ENCODE data around the gene TMEM18.

TMEM18 gene

DNA sequence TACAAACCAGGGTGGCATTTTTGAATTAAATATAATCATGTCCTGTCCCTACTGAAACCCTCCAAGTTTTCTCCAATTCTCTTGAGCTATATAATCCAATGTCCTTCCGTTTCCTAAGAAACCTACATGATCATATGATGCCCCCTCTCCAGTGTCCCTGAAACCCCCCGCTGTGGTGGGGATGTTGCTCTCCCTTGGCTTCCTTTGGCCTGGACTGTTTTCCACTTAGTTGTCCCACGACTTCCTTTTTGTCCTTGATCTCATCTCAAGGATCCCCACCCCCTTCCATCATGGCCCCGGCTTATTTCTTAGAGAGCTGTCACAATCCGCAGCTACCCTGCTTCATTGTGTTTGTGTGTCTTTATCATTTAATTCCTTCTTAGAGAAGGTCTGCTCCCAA lies 43.8 kb downstream of the TMEM18 start:
- no peak overlapping the region for H3K4me3 ChIP-seq (ENCODE audit: low read depth, low read length)
- no peaks in the 10 kb centered on the region for H3K27me3 ChIP-seq (ENCODE audit: insufficient read depth, low read depth, severe bottlenecking)
- H3K9me3 ChIP-seq (ENCODE audit: severe bottlenecking) = no peaks in the 10 kb centered on the region
- H3K36me3 ChIP-seq = no peaks in the 10 kb centered on the region
- no peak for TF ChIP-seq CTCF (IDR thresholded peaks at IDR 0.05; ENCODE audit: low read depth, low read length)
- H3K27ac ChIP-seq = no peak overlapping the region
- no peak for DNase-seq

DNA sequence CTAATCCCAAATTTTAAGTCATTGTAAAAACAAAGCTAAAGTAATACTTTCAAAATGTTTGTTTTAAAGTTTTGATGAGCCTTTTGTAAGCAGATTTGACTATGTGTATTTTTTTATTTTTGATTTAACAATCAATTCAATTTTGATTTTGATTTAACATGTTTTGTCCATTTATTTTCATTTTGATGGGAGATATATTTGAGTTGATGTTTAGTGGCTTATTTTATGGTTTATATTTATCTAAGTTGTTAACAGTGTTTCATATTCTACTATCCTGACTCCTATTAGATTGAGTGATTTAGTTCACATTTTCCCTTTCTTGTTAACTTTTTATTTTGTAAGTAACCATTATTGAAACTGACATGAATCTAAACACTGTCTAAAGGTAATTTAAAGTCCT lies 44.7 kb downstream of the TMEM18 start:
- Histone ChIP-seq H3K27ac (no peak overlapping the region), H3K4me3 (ENCODE audit: low read depth, low read length) (no peak overlapping the region), H3K27me3 (ENCODE audit: insufficient read depth, low read depth, severe bottlenecking) (no peaks in the 10 kb centered on the region), H3K9me3 (ENCODE audit: severe bottlenecking) (no peaks in the 10 kb centered on the region), H3K36me3 (no peaks in the 10 kb centered on the region)
- no peak for DNase-seq
- TF ChIP-seq CTCF (IDR thresholded peaks at IDR 0.05; ENCODE audit: low read depth, low read length) = no peak

- Histone ChIP-seq H3K9me3 (ENCODE audit: severe bottlenecking) (no peaks in the 10 kb centered on the region), H3K36me3 (no peaks in the 10 kb centered on the region), H3K27ac (no peak overlapping the region), H3K27me3 (ENCODE audit: insufficient read depth, low read depth, severe bottlenecking) (no peaks in the 10 kb centered on the region), H3K4me3 (ENCODE audit: low read depth, low read length) (no peak overlapping the region)
- no peak for DNase-seq
- TF ChIP-seq CTCF (IDR thresholded peaks at IDR 0.05; ENCODE audit: low read depth, low read length) = no peak
Measured at GRCh38 chr2:631741-632140, 45.5 kb downstream of the TMEM18 start.

DNA sequence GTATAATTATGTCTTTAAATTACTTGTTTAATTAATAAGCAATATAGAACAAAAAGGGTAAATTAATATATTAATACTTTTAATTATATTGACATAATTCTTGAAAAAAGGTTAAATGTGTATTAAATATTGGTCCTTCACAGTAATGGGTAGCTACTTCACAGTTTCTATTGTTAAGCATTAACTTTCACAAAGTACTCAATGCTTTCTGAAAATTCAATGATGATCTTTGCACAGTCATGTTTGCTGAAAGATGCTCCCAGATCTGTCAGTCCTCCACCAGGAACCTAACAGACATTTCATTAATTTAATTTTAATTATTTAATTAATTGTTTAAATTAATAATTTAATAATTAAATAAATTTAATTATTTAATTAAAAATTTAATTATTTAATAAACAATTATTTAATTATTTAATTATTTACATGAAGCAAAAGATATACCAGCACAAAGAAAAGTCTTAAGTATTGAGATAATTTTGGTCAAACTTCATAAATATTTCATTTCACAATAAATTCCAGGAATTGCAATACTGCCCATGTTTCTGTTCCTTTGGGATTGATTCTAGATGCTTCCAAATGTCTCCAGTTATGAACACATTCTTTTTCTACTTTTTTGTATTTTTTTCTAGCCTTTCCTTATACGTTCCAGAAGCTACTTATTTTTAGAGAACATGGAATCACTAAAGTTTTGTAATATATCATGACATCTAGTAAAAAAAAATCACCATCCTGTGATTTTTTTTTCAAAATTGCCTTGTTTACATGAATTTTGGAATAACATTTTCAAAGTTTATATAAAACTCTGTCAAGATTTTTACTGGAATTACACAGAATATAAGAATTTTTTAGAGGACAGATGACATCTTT lies 46.5 kb downstream of the TMEM18 start:
- Histone ChIP-seq H3K36me3 (no peaks in the 10 kb centered on the region), H3K27me3 (ENCODE audit: insufficient read depth, low read depth, severe bottlenecking) (no peaks in the 10 kb centered on the region), H3K4me3 (ENCODE audit: low read depth, low read length) (no peak overlapping the region), H3K9me3 (ENCODE audit: severe bottlenecking) (no peaks in the 10 kb centered on the region), H3K27ac (no peak overlapping the region)
- no peak for TF ChIP-seq CTCF (IDR thresholded peaks at IDR 0.05; ENCODE audit: low read depth, low read length)
- no peak for DNase-seq

DNA sequence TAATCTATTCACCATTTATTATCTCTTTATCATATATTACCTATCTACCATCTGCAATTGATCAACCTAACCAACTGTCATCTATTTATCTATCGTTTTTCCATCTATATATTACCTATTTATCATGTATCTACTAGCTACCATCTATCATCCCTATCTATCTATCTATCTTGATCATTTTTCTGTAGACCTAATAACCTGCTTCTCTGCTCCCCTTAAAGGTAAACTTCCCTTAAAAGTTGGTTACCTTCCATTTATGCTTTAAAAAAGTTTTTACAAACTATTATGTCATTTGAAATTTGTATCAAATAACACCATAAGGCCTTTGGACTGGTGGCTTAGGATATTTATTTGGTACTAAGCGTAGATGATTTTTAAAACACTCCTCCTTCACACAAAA lies 47.2 kb downstream of the TMEM18 start:
- no peaks in the 10 kb centered on the region for H3K36me3 ChIP-seq
- DNase-seq = no peak
- no peaks in the 10 kb centered on the region for H3K27me3 ChIP-seq (ENCODE audit: insufficient read depth, low read depth, severe bottlenecking)
- H3K9me3 ChIP-seq (ENCODE audit: severe bottlenecking) = no peaks in the 10 kb centered on the region
- no peak for TF ChIP-seq CTCF (IDR thresholded peaks at IDR 0.05; ENCODE audit: low read depth, low read length)
- no peak overlapping the region for H3K27ac ChIP-seq
- H3K4me3 ChIP-seq (ENCODE audit: low read depth, low read length) = no peak overlapping the region

GRCh38 chr2:628651-629050 lies 48.6 kb downstream of the TMEM18 start:
- H3K27me3 ChIP-seq (ENCODE audit: insufficient read depth, low read depth, severe bottlenecking) = no peaks in the 10 kb centered on the region
- TF ChIP-seq CTCF (IDR thresholded peaks at IDR 0.05; ENCODE audit: low read depth, low read length) = no peak
- no peak overlapping the region for H3K4me3 ChIP-seq (ENCODE audit: low read depth, low read length)
- no peaks in the 10 kb centered on the region for H3K9me3 ChIP-seq (ENCODE audit: severe bottlenecking)
- no peak overlapping the region for H3K27ac ChIP-seq
- no peaks in the 10 kb centered on the region for H3K36me3 ChIP-seq
- no peak for DNase-seq

Measured in WERI-Rb-1 (cell line).